ENCODE measurements around the gene AGBL4.

GRCh38 chr1:48704736-48705135, 1319.0 kb downstream of the AGBL4 start:
- TF ChIP-seq CTCF (IDR thresholded peaks at IDR 0.05): no peak
- TF ChIP-seq POLR2A (IDR thresholded peaks at IDR 0.05): no peak

Measured in lower leg skin (tissue), 3 donors.